GM19468 (cell line): ENCODE measurements around the gene EYA3.

ENCODE experiments used
- ATAC-seq: cut with Tn5 transposase; IDR thresholded peaks from one replicate; pipeline ENCODE4 v1.9.1; 2021; ENCODE audit warnings: mild to moderate bottlenecking, moderate library complexity, moderate number of reproducible peaks; ENCODE audit not compliant: unreplicated experiment; ENCODE audit errors: extremely low read depth

The EYA3 gene

GRCh38 chr1:27979151-27979858 lies 109.1 kb downstream of the EYA3 start:
- no peak for ATAC-seq

- no peak for ATAC-seq
Observed at GRCh38 chr1:27974417-27974781, 114.0 kb downstream of the EYA3 start.

- no peak for ATAC-seq
Observed at GRCh38 chr1:27973771-27974416, 114.5 kb downstream of the EYA3 start.

- no peak for ATAC-seq
Observed at GRCh38 chr1:27972141-27972540, 116.3 kb downstream of the EYA3 start.

- ATAC-seq, result no peak
Observed at GRCh38 chr1:27971674-27972073, 116.7 kb downstream of the EYA3 start.

- ATAC-seq, result no peak
Observed at GRCh38 chr1:27970401-27970800, 118.0 kb downstream of the EYA3 start.

- ATAC-seq, result no peak
Observed at GRCh38 chr1:27968692-27969091, 119.7 kb downstream of the EYA3 start.

GRCh38 chr1:27967884-27968466 lies 120.4 kb downstream of the EYA3 start:
- no peak for ATAC-seq

- ATAC-seq, result no peak
Observed at GRCh38 chr1:27967106-27967883, 121.1 kb downstream of the EYA3 start.

GRCh38 chr1:27966402-27967105 lies 121.9 kb downstream of the EYA3 start:
- ATAC-seq, result no peak

- ATAC-seq, result no peak
Observed at GRCh38 chr1:27963393-27963792, 125.0 kb downstream of the EYA3 start.

GRCh38 chr1:27961646-27962221 lies 126.7 kb downstream of the EYA3 start:
- no peak for ATAC-seq

GRCh38 chr1:27960762-27961645 lies 127.4 kb downstream of the EYA3 start:
- ATAC-seq, result no peak

GRCh38 chr1:27959792-27960603 lies 128.4 kb downstream of the EYA3 start, which contains the start of gene XKR8:
TSS of gene XKR8 (plus strand) at chr1:27959973. CDS start at chr1:27960070, 97 bp downstream.
- ATAC-seq, result peak; percentile 51

GRCh38 chr1:27958513-27958912 lies 129.9 kb downstream of the EYA3 start:
- no peak for ATAC-seq

GRCh38 chr1:27957655-27958054 lies 130.8 kb downstream of the EYA3 start:
- no peak for ATAC-seq

- ATAC-seq, result no peak
Observed at GRCh38 chr1:27956761-27957160, 131.6 kb downstream of the EYA3 start.

GRCh38 chr1:27955076-27955475 lies 133.3 kb downstream of the EYA3 start:
- ATAC-seq, result no peak
